ENCODE data around the gene PRDM16. TPM values are rescaled to one million over a fixed set of nuclear protein-coding genes. Genes with fewer than 3 reads are reported as not detected.

Gene PRDM16
- polyA plus RNA-seq, 2 of the 4 experiments (the other 2 are of a cell fraction), result 0.03 to 0.35 TPM

GRCh38 chr1:3135744-3136455, 66.9 kb downstream of the PRDM16 start:
- ChIA-PET POLR2A (no interaction called here), CTCF (no interaction called here)
- DNase-seq (ENCODE audit: low read depth in 1 of 2, low spot score in 1 of 2) (no peak), ATAC-seq (no peak), FAIRE-seq (no peak)
- WGBS (ENCODE audit: missing lambda C conversion rate), result 94% methylated on average over 16 of the region's 35 CpGs
- TF ChIP-seq BHLHE40 (IDR thresholded peaks at IDR 0.05; ENCODE audit: low read depth, low read length), result no peak
- TF ChIP-seq ZC3H11A (IDR thresholded peaks at IDR 0.05), result no peak
- no peak for TF ChIP-seq CHD4 (IDR thresholded peaks at IDR 0.05; ENCODE audit: borderline replicate concordance)
- no peak for TF ChIP-seq CBX8 (IDR thresholded peaks at IDR 0.05)
- TF ChIP-seq RFX5 (IDR thresholded peaks at IDR 0.05), result no peak
- no peak for TF ChIP-seq RARB (CRISPR knock-in tag; IDR thresholded peaks at IDR 0.05)
- TF ChIP-seq NFE2L2 (conservative IDR thresholded peaks at IDR 0.05; ENCODE audit: low read length), result no peak
- TF ChIP-seq NPAS2 (CRISPR knock-in tag; IDR thresholded peaks at IDR 0.05; ENCODE audit: borderline replicate concordance), result no peak
- TF ChIP-seq CEBPB (IDR thresholded peaks at IDR 0.05), result no peak
- no peak for TF ChIP-seq TFCP2L1 (CRISPR knock-in tag; IDR thresholded peaks at IDR 0.05)
- TF ChIP-seq HDAC2 (IDR thresholded peaks at IDR 0.05), result no peak
- no peak for TF ChIP-seq FOXS1 (CRISPR knock-in tag; IDR thresholded peaks at IDR 0.05)
- TF ChIP-seq EP300 (IDR thresholded peaks at IDR 0.05), result no peak
- no peak for TF ChIP-seq JUN (IDR thresholded peaks at IDR 0.05)
- TF ChIP-seq FOSB (CRISPR knock-in tag; IDR thresholded peaks at IDR 0.05), result no peak
- H3K4me1 ChIP-seq, result peaks cover 6% of the 10 kb centered on the region; the same call in 2 of the 3 replicates
- H3K27ac ChIP-seq, result no peak overlapping the region
- H3K4me2 ChIP-seq, result no peak overlapping the region
- H3K9me3 ChIP-seq, result no peaks in the 10 kb centered on the region
- H3K4me3 ChIP-seq, result no peak overlapping the region

GRCh38 chr1:3136532-3136931, 67.5 kb downstream of the PRDM16 start:
- H3K4me3 ChIP-seq, result no peak overlapping the region
- TF ChIP-seq ATOH8 (CRISPR knock-in tag; IDR thresholded peaks at IDR 0.05; ENCODE audit: low read depth) (no peak), HDAC2 (IDR thresholded peaks at IDR 0.05) (no peak), SMC3 (IDR thresholded peaks at IDR 0.05) (no peak), EHMT2 (IDR thresholded peaks at IDR 0.05; ENCODE audit: low read depth) (no peak)
- H3K4me1 ChIP-seq, result peaks cover 6% of the 10 kb centered on the region; the same call in 2 of the 3 replicates
- DNase-seq (ENCODE audit: low read depth in 1 of 2, low spot score in 1 of 2) (no peak), ATAC-seq (no peak), FAIRE-seq (no peak)
- ChIA-PET CTCF (no interaction called here), POLR2A (no interaction called here)
- WGBS (ENCODE audit: missing lambda C conversion rate), result 22% methylated on average over 3 of the region's 5 CpGs
- H3K27ac ChIP-seq, result no peak overlapping the region
- H3K9me3 ChIP-seq, result no peaks in the 10 kb centered on the region
- no peak overlapping the region for H3K4me2 ChIP-seq

- Histone ChIP-seq H3K4me3 (no peak overlapping the region), H3K4me2 (no peak overlapping the region), H3K9me3 (no peaks in the 10 kb centered on the region), H3K4me1 (peaks cover 6% of the 10 kb centered on the region; the same call in 2 of the 3 replicates), H3K27ac (no peak overlapping the region)
- ATAC-seq (no peak), DNase-seq (ENCODE audit: low read depth in 1 of 2, low spot score in 1 of 2) (no peak), FAIRE-seq (no peak)
- ChIA-PET CTCF (no interaction called here), POLR2A (no interaction called here)
- WGBS (ENCODE audit: missing lambda C conversion rate), result 13% methylated on average over 3 of the region's 28 CpGs
- no peak for TF ChIP-seq SREBF2 (IDR thresholded peaks at IDR 0.05)
- TF ChIP-seq E2F6 (IDR thresholded peaks at IDR 0.05; ENCODE audit: borderline replicate concordance, low read depth), result no peak
- TF ChIP-seq MYC (IDR thresholded peaks at IDR 0.05; ENCODE audit: borderline replicate concordance, low read length), result no peak
- TF ChIP-seq HES2 (IDR thresholded peaks at IDR 0.05), result no peak
- TF ChIP-seq HOXB13 (CRISPR knock-in tag; IDR thresholded peaks at IDR 0.05; ENCODE audit: low read depth), result no peak
- TF ChIP-seq TFCP2L1 (CRISPR knock-in tag; IDR thresholded peaks at IDR 0.05), result no peak
- TF ChIP-seq EHMT2 (IDR thresholded peaks at IDR 0.05; ENCODE audit: low read depth), result no peak
- TF ChIP-seq EHF (CRISPR knock-in tag; IDR thresholded peaks at IDR 0.05), result no peak
- TF ChIP-seq ELK1 (IDR thresholded peaks at IDR 0.05; ENCODE audit: low read depth, low read length), result no peak
- TF ChIP-seq HDAC2 (IDR thresholded peaks at IDR 0.05), result no peak
- TF ChIP-seq BCL3 (IDR thresholded peaks at IDR 0.05), result no peak
- no peak for TF ChIP-seq CTCF (IDR thresholded peaks at IDR 0.05)
Measured at GRCh38 chr1:3137111-3138100, 68.4 kb downstream of the PRDM16 start.

Data from A549 (cell line).